ENCODE data around the gene ITPRIPL1.

- TF ChIP-seq, protein P1, sequence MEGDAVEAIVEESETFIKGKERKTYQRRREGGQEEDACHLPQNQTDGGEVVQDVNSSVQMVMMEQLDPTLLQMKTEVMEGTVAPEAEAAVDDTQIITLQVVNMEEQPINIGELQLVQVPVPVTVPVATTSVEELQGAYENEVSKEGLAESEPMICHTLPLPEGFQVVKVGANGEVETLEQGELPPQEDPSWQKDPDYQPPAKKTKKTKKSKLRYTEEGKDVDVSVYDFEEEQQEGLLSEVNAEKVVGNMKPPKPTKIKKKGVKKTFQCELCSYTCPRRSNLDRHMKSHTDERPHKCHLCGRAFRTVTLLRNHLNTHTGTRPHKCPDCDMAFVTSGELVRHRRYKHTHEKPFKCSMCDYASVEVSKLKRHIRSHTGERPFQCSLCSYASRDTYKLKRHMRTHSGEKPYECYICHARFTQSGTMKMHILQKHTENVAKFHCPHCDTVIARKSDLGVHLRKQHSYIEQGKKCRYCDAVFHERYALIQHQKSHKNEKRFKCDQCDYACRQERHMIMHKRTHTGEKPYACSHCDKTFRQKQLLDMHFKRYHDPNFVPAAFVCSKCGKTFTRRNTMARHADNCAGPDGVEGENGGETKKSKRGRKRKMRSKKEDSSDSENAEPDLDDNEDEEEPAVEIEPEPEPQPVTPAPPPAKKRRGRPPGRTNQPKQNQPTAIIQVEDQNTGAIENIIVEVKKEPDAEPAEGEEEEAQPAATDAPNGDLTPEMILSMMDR (IDR thresholded peaks at IDR 0.05), result no peak
- no peak for TF ChIP-seq POLR2A (IDR thresholded peaks at IDR 0.05)
Measured at GRCh38 chr2:96325884-96326255, 753 bp downstream of the ITPRIPL1 start.

Data from stomach (tissue), 4 donors.